Measurements from ENCODE around the gene MRPS2.

- TF ChIP-seq CTCF (IDR thresholded peaks at IDR 0.05): no peak
- TF ChIP-seq POLR2AphosphoS5 (IDR thresholded peaks at IDR 0.05): no peak
- TF ChIP-seq POLR2A (IDR thresholded peaks at IDR 0.05): no peak
- no peak for TF ChIP-seq EP300 (IDR thresholded peaks at IDR 0.05)
These were observed 984 bp upstream of the MRPS2 start for GRCh38 chr9:135499326-135500070.

All from suprapubic skin (tissue), 4 donors.